ENCODE measurements around the gene NETO1.

Gene NETO1, protein sequence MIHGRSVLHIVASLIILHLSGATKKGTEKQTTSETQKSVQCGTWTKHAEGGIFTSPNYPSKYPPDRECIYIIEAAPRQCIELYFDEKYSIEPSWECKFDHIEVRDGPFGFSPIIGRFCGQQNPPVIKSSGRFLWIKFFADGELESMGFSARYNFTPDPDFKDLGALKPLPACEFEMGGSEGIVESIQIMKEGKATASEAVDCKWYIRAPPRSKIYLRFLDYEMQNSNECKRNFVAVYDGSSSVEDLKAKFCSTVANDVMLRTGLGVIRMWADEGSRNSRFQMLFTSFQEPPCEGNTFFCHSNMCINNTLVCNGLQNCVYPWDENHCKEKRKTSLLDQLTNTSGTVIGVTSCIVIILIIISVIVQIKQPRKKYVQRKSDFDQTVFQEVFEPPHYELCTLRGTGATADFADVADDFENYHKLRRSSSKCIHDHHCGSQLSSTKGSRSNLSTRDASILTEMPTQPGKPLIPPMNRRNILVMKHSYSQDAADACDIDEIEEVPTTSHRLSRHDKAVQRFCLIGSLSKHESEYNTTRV

DNA sequence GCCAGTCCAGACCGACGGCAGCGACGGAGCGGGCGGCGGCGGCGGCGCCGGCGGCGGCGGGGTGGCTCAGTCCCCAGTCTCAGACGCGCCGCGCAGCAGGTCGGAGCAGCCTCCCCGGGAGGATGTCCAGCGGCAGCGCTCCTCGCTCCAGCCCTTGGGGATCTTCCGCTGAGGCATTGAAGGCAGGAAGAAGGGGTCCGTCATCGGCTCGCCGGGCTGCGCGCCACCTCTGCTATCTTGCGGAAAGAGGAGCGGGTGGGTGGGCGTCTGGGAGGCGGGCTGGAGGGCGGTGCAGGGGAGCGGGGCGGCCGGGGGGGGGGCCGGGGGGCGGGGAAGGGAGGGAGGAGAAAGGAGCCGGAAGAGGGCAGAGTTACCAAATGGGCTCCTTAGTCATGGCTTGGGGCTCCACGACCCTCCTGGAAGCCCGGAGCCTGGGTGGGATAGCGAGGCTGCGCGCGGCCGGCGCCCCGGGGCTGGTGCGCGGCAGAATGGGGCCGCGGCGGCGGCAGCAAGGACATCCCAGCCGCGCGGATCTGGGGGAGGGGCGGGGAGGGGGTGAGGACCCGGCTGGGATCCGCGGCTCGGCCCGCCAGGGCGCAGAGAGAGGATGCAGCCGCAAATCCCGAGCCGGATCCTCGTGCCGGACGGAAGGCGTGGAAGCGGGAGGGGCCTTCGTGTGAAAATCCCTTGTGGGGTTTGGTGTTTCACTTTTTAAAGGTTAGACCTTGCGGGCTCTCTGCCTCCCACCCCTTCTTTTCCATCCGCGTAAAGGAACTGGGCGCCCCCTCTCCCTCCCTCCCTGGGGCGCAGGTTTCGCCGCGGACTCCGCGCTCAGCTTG, at the start of gene NETO1:
TSS of gene NETO1 (minus strand) at position 242 of the 839 bp plus-strand sequence. CDS start 696 bp downstream, outside the sequence.
- no peak for DNase-seq (ENCODE audit: low read depth)

DNA sequence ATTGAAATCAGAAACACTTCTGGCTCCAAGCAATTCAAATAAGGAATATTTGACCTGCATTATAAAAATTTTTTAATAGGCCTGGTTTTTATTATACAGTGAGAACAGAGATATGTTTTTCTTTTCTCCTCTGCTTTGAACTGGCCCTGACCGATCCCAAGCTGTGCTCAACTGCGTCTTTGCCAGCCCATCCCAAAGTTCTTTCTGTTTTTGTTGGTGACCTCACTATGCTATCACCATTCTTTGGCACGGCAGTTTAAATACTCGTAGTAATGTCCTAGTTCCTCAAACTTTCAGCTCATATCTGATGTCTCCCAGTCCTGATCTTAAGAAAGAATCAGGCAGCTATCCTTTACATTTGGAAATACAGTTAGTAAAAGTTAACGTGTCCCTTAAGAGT, 42.3 kb upstream of the NETO1 start:
- DNase-seq (ENCODE audit: low read depth), result no peak

DNA sequence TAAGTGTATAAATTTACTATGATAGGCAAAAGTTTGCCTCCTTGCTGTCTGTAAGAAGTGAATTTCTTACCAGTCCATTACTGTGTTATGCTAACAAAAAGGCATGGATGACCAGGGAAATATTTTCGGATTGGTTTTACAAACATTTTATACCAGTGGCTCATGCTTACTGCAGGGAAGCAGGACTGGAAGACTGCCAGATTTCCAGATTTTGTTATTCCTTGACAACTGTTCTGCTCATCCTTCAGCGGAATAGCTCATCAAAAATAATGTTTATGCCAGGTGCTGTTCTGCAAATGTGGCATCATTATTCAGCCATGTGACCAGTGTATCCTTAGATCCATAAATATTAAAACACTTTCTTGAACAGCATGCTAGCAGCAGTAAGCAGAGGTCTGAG, 40.4 kb upstream of the NETO1 start:
- DNase-seq (ENCODE audit: low read depth), result no peak

DNA sequence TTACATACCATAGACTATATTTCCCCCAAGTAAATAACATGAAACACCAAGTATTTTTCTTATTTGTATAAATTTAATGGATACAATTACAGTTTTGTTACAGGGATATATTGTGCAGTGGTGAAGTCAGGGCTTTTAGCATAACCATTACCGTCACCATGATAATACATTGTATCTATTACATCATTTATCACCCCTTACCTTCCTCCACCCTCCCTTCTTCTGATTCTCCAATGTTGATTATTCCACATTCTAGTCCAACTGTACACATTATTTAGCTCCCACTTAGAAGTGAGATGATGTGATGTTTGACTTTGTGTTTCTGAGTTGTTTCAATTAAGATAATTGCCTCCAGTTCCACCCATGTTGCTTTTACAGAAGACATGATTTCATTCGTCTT, 35.2 kb upstream of the NETO1 start:
- DNase-seq (ENCODE audit: low read depth), result no peak

DNA sequence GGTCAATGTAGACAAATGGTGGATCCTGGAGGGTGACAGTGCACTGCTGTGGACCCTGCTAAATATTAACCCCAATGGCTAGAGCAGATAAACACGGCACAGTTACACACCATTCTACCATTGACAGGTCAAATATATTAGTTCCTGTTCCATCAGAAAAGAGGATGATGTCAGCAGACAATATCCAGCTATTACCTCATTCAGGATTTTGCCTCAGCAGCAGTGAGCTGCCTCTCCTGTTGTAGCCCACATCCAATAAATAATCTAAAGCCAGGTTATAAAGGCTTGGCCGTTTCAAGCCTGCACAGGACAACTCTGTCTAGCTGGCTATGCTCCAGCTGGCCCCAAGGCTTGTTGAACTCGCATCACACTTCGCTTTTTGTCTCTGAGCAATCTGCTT, 31.6 kb upstream of the NETO1 start:
- DNase-seq (ENCODE audit: low read depth), result no peak

DNA sequence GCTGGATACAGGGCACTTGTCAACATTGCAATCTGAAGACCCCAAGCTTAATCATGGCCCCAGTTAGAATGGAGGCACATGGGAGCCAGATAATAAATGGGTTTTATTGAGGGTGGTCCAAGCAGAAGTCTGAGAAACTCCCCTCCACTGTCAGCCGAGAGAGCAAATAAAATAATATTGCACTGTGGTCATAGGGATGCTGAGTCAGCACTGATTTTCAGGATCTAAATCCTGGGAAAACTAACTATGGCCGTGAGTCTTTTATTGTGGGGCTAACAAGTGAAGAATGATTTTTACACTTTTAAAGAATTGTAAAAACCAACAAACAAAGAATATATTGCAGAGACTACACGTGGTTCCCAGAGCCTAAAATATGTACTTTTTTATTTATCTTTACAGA, 31.1 kb upstream of the NETO1 start:
- no peak for DNase-seq (ENCODE audit: low read depth)

DNA sequence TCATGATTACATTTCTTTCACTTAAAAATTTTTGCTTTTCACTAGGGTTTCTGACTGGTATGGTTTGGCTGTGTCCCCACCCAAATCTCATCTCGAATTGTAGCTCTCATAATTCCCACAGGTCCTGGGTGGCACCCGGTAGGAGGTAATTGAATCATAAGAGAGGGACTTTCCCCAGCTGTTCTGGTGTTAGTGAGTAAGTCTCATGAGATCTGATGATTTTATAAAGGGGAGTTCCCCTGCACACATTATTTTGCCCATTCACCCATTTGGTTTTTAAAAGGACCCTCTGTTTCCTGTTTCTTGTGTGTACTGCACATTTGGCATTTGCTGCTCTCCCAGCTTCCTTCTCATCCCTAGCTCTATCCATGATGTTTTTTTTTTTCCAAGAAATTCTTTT, 27.8 kb upstream of the NETO1 start:
- no peak for DNase-seq (ENCODE audit: low read depth)

DNA sequence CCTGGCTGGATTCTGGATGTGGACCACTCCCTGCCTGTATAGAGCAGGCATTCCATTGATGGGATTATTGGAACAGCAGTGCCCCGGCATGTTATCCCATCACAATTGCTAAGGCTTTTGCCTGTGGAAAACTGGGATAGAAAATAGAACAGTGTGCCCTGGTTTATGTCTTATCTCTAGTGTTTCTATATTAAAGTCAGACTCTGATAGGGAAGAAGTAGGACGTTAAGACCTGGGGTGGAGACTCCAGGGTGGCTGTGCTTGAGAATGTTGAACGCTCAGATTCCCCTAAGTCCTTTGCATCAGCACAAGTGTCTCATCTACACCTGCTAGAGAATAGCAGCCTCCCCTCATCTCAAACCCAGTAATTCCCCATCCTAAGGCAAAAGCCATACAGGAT, 10.8 kb upstream of the NETO1 start:
- DNase-seq (ENCODE audit: low read depth), result no peak

DNA sequence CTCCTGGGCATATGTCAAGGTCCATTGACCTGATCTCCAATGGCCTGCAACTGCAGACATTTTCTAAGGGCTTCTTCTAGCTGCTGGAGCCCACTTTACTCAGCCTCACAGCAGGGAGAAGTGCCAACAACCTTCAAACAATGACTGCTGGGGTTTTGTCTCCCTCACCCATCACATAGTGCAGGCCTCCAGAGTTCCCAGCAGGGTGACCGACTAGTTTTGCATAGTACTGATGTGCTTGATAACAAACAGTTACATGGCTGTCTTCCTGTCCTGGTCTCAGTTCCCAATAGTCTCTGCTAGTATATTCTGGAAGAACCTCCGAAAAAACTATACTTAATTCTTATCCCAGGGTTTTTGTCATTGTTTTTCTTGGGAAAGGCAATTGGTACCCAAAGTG, 10.4 kb upstream of the NETO1 start:
- no peak for DNase-seq (ENCODE audit: low read depth)

DNA sequence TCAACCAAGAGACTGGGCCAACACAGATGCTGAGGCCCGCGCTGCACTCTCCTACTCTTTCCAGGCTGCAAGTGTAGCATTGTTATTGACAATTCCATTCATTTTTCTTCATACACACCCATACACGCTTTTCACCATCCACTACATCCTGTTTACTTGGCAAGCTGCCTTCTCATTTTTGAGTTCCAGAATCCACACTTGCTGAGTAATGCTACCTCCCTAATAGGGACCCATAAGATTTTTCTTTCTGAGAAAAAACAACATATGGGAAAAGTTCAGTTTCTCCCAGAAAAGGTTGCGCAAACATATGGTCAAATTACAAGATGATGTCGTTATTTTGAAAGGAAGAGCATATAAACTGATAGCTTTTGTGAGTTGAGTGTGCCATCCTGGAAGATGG, 3.3 kb upstream of the NETO1 start:
- no peak for DNase-seq (ENCODE audit: low read depth)

DNA sequence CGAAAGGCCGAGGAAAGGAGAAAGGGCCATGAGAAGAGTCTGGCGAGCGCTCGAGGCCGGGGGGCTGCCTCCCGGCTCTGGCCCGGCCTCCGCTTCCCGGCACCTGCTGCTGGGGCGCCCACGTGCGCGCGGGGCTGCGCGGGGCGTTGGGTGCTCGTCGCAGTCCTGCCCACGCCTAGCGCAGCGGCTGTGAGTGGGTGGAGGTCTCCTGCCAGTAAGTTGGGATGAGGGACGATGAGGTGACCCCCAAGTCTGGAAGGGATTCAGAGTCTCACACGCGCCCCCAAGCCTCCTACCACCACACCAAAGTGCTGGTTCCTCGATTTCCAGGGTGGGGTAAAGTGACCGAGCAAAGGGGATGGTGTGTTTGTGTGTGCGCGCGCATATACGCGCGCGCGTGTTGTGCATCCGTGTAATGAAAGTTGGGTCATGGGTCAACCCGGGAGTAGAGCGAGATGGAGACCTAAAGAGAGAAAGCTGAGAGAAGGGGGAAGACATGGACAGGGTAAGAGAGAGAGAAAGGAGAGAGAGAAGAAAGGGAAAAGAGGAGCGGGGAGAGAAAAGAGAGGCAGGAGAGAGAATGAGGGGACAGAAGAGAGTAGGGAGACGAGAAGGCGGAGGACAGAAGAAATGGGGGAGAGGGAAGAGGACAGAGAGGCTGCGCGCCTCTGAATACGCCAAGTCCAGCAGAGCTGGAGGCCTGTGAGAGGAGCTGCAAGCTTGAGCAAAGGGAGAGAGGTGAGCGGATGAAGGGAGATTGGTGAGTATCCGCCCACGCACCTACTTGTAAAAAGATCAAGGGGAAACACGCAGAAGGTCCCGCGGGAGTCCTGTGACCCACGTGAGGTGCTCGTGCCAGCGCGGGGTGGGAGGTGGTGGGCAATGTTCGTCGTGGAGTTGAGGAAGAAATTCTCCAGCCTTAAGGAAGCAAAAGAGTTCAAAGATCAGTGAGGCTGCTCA, 1.7 kb upstream of the NETO1 start:
- DNase-seq (ENCODE audit: low read depth), result no peak

DNA sequence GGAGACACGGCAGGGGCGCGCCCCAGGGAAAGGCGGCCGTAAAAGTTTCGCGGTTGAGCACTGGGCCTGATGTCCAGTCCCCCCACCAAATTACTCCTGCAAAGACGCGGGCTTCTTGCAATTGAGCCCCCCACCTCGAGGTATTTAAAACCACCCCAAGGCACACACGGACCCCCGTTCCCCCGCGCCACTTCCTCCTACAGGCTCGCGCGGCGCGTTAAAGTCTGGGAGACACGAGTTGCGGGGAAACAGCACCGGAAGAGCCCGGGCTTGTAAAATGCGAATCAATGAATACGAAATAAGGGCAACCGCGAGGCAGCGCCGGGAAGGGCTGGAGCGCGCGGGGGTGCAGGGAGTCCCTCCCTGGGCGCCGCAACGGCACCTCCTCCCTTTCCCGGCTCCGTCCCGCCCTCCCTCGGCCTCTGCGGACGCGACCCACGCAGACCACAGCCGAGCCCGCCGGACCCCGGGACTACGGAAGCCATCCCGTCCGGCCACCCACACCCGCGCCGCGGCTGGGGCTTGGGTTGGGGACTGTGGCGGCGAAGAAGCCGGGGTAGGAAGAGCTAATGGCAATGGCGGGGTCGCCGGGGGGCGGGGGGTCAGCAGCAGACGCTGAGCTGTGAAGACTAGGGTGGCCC, 918 bp upstream of the NETO1 start:
- no peak for DNase-seq (ENCODE audit: low read depth)

DNA sequence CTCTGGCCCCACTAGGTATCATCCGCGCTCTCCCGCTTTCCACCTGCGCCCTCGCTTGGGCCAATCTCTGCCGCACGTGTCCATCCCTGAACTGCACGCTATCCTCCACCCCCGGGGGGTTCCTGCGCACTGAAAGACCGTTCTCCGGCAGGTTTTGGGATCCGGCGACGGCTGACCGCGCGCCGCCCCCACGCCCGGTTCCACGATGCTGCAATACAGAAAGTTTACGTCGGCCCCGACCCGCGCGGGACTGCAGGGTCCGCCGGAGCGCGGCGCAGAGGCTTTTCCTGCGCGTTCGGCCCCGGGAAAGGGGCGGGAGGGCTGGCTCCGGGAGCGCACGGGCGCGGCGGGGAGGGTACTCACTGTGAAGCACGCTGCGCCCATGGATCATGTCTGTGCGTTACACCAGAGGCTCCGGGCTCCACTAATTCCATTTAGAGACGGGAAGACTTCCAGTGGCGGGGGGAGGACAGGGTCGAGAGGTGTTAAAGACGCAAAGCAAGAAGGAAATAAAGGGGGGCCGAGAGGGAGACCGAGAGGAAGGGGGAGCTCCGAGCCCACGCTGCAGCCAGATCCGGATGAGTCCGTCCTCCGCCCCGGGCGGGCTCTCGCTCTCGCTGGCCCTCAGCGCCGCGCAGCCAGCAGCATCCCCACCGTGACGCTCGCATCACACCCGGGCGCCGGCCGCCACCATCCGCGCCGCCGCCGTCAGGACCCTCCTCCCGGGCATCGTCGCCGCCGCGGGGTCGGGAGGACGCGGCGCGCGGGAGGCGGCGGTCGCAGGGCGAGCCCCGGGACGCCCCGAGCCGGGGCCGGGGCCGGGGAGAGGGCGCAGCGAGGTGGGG, 664 bp downstream of the NETO1 start:
- no peak for DNase-seq (ENCODE audit: low read depth)

DNA sequence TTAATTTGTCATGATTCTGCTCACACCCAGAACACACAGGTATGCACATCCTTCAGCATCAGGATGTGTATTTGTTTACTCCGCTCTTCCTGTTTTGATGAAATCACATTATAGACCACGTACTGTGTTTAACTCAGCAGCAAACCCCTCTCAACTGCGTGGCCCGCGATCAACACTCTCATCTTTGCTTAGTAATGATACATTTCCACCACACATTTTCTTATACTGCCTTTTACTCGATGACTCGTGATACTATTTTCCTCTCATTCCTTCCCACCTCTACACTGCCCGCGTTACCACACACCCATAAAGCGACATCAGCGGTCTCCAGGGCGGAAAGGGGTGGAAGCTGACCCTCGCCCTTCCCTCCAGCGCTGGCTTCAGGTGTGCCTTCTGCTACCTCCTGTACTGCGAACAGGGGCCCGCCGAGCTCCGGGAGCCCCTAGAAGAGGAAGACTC, 1.3 kb downstream of the NETO1 start:
- no peak for DNase-seq (ENCODE audit: low read depth)

DNA sequence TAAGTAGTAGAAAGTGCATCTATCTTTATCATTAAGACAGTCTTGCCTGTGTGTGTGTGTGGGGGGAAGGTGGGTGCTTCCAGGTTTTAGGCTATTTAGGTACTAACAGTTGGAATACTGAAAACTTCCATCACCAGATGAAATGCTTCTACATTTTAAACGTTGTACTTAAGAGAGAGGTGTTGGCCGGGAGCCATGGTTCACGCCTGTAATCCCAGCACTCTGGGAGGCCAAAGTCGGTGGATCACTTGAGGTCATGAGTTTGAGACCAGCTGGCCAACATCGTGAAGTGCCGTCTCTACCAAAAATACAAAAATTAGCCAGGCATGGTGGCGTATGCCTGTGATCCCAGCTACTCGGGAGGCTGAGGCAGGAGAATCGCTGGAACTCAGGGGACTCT, 4.0 kb downstream of the NETO1 start:
- DNase-seq (ENCODE audit: low read depth), result no peak

DNA sequence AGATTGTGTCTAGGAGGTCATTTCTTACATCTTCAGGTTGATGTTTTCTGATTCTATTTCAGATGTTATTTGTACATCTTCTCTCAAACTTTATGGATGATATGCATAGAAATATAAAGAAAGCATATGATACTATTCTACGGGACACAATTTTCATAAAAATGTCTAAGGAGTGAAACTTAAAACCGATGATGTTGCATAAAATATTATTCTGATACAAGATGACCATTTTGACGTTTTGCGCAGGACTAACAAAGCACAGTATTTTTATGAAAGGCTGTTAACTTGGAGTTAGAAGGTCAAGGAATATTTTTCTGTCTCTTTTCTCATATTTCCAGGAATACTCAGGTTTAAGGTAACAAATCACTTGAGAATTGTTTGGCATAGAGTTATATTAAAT, 8.7 kb downstream of the NETO1 start:
- no peak for DNase-seq (ENCODE audit: low read depth)

DNA sequence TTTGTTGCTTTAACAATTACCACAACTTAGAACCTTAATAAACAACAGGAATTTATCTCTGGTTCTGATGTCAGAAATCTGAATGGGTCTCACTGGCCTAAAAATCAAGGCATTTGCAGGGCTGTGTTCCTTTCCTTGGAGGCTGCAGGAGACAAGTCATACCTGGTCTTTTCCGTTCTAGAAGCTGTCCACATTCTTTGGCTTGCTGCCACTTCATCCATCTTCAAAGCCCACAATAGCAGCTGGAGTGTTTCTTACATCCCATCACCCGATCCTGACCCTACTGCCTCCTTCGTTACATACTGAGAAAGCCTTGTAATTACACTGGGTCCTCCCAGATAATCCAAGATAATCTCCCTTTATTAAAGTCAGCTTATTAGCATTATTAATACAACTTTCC, 18.1 kb downstream of the NETO1 start:
- DNase-seq (ENCODE audit: low read depth), result no peak

DNA sequence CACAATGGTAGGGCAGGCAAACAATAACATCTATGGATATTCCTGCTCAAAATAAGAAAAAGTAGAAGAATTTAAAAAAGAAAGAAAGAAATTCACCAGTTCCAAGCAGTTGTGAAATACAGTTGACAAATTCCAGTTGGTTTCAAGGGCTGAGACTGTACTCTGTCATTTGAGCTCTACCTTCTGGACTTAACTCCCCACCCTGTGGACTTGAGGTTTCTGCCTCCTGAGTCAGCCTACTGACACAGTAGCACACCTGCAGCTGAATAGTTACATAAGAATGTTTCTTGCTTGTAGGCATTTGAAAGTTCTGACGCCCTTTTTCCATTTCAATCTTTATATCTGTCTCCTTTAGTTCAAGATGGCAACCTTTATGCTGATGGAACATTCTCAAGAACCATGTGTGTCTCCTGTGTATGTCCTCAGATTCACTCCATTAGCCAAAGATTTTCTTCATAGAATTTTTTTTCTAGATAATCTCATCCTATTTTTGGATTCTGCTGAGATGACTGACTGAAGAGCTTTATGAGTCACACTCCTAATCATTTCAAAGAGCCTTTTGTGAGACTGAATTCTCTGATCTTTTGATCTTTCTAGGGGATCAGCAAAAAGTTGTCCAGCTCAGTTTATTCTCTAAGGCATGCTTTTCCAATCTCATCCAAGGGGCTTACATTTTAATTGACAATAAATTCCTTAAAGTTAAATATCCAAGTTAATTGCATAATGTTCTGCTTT, 19.1 kb downstream of the NETO1 start:
- DNase-seq (ENCODE audit: low read depth), result no peak

DNA sequence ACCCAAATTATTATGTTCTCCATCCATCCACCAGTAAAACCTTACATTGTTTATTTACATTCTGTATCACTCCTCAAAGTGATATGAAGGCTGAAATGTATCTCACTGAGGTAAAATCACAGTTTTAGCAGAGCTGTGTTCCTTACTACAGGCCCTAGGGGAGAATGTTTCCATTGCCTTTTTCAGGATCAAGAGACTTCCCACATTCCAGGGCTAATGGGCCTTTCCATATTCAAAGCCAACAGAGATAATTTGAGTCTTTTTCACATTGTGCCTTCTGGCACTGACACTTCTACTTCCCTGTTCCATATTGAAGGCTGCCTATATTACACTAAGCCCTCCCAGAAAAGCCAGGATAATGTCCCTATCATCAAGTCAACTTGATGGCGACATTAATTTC, 20.0 kb downstream of the NETO1 start:
- DNase-seq (ENCODE audit: low read depth), result no peak
